HL-60 (cell line): ENCODE results near the gene ERGIC1.

Experiments used
- DNase-seq, 2 experiments: peaks; one replicate each; pipeline ENCODE4 v3.0.0-alpha.2; 2010 to 2020; ENCODE audit warnings: low read depth in 1 of 2, low spot score in 1 of 2
- H3K27ac ChIP-seq: fragments of 250-450 bp; sonication (Bioruptor Pico); replicated peaks from 2 replicates; pipeline ENCODE4 v1.5.1; 2020; ENCODE audit warnings: mild to moderate bottlenecking, moderate library complexity
- H3K27me3 ChIP-seq: fragments of 250-450 bp; sonication (Bioruptor Pico); 2 replicates; pipeline ENCODE4 v1.5.1; 2021; ENCODE audit warnings: mild to moderate bottlenecking, moderate library complexity; ENCODE audit not compliant: insufficient read depth, poor library complexity, severe bottlenecking
- H3K4me3 ChIP-seq: replicated peaks from 2 replicates; pipeline ENCODE4 v1.5.1; 2011; ENCODE audit warnings: mild to moderate bottlenecking, control low read depth, low read length; ENCODE audit not compliant: insufficient read depth
- CTCF ChIP-seq: IDR thresholded peaks from one replicate; pipeline ENCODE4 v1.5.1; 2011; ENCODE audit warnings: low read length, control low read depth, inconsistent platforms; ENCODE audit not compliant: insufficient read depth
- GABPA ChIP-seq: IDR thresholded peaks from 2 replicates; pipeline ENCODE4 v1.6.1; 2012; ENCODE audit warnings: low read depth
- POLR2AphosphoS5 ChIP-seq: IDR thresholded peaks from 2 replicates; pipeline ENCODE4 v1.6.1; 2012; ENCODE audit warnings: low read depth
- REST ChIP-seq: IDR thresholded peaks from 2 replicates; pipeline ENCODE4 v1.6.1; 2012; ENCODE audit warnings: low read depth; ENCODE audit not compliant: insufficient replicate concordance
- SPI1 ChIP-seq: IDR thresholded peaks from 2 replicates; pipeline ENCODE4 v1.6.1; 2012; ENCODE audit warnings: low read depth, mild to moderate bottlenecking, borderline replicate concordance

The ERGIC1 gene

GRCh38 chr5:172956936-172957335, 122.9 kb downstream of the ERGIC1 start:
- Histone ChIP-seq H3K4me3 (no peak overlapping the region), H3K27me3 (no peaks in the 10 kb centered on the region), H3K27ac (no peak overlapping the region; the same call in 1 of the 2 replicates)
- DNase-seq: peak in 1 of 2 experiments; percentile 38
- no peak for TF ChIP-seq CTCF
- TF ChIP-seq SPI1: peak; percentile 85

- TF ChIP-seq CTCF (no peak), GABPA (no peak), REST (no peak), POLR2AphosphoS5 (no peak), SPI1 (no peak)
- H3K27ac ChIP-seq: no peak overlapping the region; the same call in 1 of the 2 replicates
- DNase-seq: no peak
- no peak overlapping the region for H3K4me3 ChIP-seq
- no peaks in the 10 kb centered on the region for H3K27me3 ChIP-seq
These were observed 123.4 kb downstream of the ERGIC1 start for GRCh38 chr5:172957458-172957857.

- H3K27ac ChIP-seq: peak overlapping the region; percentile 80
- no peaks in the 10 kb centered on the region for H3K27me3 ChIP-seq
- TF ChIP-seq REST (no peak), POLR2AphosphoS5 (no peak), SPI1 (no peak), GABPA (no peak), CTCF (no peak)
- peak in 1 of 2 experiments; percentile 55 for DNase-seq
- H3K4me3 ChIP-seq: peak overlapping the region; percentile 75
These were observed 124.4 kb downstream of the ERGIC1 start for GRCh38 chr5:172958331-172959046.
